ENCODE measurements around the gene CD2BP2.

The CD2BP2 gene

DNA sequence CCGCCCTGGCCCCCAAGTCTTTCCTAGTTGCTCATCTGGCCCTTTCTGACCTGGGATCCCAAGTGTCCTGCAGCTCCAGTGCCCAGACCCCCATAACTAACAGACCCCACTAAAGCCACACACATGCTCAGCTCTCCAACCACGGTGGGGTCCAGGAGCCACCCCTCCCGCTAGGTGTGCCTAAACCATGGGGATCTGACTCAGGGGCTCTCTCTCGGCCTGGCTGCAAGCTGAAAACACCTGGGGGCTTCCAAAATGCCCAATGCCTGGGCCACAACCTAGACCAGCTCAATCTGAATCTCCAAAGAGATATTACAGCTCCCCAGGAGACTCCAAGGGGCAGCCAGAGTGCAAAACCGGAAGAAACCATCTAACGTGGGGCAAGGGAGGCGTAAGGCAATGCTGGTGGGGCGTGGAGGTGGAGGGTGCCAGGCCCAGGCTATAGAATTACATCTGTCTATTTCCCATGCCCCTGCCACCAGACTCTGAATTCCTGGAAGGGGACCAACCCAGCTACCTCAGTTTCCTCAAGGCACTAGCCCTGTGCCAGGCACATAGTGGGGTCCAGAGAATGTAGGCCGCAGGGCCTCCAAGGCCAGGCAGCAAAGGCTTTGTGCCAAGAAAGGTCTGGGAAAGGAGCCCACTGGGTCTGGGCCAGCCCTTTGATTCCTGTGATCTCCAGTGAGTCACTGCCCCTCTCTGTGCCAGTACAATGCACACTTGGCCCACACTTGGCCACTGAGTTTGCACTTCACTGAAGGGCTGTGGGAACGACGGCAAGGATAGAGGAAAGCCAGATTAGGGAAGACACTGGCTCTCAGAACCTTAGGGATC is 3.3 kb downstream of the CD2BP2 start:
- peak; percentile 96 for DNase-seq (ENCODE audit: low read depth)
- in situ Hi-C loops (cut with HindIII; ENCODE audit: low sequenced_read_pairs), result no loop called here
- no peak overlapping the region for H3K4me3 ChIP-seq (ENCODE audit: low read depth, low read length)
- TF ChIP-seq, protein P1, sequence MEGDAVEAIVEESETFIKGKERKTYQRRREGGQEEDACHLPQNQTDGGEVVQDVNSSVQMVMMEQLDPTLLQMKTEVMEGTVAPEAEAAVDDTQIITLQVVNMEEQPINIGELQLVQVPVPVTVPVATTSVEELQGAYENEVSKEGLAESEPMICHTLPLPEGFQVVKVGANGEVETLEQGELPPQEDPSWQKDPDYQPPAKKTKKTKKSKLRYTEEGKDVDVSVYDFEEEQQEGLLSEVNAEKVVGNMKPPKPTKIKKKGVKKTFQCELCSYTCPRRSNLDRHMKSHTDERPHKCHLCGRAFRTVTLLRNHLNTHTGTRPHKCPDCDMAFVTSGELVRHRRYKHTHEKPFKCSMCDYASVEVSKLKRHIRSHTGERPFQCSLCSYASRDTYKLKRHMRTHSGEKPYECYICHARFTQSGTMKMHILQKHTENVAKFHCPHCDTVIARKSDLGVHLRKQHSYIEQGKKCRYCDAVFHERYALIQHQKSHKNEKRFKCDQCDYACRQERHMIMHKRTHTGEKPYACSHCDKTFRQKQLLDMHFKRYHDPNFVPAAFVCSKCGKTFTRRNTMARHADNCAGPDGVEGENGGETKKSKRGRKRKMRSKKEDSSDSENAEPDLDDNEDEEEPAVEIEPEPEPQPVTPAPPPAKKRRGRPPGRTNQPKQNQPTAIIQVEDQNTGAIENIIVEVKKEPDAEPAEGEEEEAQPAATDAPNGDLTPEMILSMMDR (IDR thresholded peaks at IDR 0.05; ENCODE audit: low read depth, low read length, missing control alignments), result no peak

DNA sequence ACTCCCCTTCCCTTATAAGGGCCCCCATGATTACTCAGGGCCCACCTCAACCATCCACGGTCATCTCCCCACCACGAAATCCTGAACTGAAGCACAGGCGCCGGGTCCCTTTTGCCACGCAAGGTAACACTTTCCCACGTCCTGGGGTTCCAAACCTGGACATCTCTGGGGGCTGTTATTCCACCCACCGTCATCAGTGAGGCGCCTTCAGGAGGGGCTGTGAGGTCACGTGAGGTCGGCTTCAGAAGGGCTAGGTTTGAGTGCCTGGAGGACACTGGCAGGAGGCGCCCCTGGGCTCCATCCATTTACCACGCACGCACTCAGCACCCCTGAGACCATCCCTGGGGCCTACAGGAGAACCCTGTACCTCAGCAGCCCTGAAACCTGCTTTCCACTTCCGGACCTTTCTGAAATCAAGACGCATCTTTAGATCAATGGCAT is 4.1 kb downstream of the CD2BP2 start:
- TF ChIP-seq, protein P1 (IDR thresholded peaks at IDR 0.05; ENCODE audit: low read depth, low read length, missing control alignments), result no peak

DNA sequence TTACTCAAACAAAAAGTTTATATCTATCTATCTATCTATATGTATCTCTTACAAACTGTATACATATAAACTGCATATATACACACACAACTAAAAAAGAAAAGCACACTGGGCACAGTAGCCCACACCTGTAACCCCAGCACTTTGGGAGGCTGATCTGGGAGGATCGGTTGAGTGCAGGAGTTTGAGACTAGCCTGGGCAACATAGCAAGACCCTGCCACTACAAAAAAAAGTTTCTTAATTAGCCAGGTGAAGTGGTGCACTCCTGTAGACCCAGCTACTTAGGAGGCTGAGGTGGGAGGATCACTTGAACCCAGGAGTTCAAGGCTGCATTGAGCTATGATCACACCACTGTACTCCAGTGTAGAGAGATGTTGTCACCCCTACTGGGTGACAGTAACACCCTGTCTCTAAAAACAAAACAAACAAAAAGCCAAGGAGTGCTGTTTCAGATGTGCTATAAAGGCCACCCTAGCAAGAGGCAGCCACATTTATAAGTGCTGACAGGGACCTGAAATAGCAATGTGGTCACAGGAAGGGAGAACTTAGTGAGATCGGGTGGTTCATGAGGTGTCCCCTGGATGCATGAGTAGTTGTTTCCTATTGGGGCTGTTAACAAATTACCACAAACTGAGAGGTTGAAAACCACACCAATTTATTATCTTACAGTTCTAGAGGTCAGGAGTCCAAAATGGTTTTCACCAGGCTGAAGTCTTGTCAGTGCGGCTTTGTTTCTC is 4.8 kb downstream of the CD2BP2 start:
- TF ChIP-seq, protein P1 (IDR thresholded peaks at IDR 0.05; ENCODE audit: low read depth, low read length, missing control alignments), result no peak
- H3K4me3 ChIP-seq (ENCODE audit: low read depth, low read length), result no peak overlapping the region
- in situ Hi-C loops (cut with HindIII; ENCODE audit: low sequenced_read_pairs), result no loop called here
- peak; percentile 41 for DNase-seq (ENCODE audit: low read depth)

More for the DNA sequence above, 4.1 kb downstream of the CD2BP2 start:
- no peak overlapping the region for H3K4me3 ChIP-seq (ENCODE audit: low read depth, low read length)
- in situ Hi-C loops (cut with HindIII; ENCODE audit: low sequenced_read_pairs), result no loop called here
- DNase-seq (ENCODE audit: low read depth), result no peak

DNA sequence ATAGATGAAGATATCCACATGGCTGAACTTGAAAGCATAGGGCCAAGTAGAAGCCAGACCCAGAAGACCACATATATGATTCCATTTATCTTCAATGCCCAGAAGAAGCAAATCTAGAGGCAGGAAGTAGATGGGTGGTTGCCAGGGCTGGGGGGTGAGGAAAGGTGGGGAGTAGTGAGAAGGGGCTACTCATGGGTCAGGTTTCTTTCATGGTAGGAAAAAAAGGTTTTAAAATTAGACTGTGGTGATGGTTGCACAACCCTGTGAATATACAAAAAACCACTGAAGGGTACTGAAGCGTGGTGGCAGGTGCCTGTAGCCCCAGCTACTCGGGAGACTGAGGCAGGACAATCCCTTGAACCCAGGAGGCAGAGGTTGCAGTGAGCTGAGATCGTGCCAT is 5.4 kb downstream of the CD2BP2 start:
- DNase-seq (ENCODE audit: low read depth), result no peak
- H3K4me3 ChIP-seq (ENCODE audit: low read depth, low read length), result no peak overlapping the region
- in situ Hi-C loops (cut with HindIII; ENCODE audit: low sequenced_read_pairs), result no loop called here
- TF ChIP-seq, protein P1 (IDR thresholded peaks at IDR 0.05; ENCODE audit: low read depth, low read length, missing control alignments), result no peak

DNA sequence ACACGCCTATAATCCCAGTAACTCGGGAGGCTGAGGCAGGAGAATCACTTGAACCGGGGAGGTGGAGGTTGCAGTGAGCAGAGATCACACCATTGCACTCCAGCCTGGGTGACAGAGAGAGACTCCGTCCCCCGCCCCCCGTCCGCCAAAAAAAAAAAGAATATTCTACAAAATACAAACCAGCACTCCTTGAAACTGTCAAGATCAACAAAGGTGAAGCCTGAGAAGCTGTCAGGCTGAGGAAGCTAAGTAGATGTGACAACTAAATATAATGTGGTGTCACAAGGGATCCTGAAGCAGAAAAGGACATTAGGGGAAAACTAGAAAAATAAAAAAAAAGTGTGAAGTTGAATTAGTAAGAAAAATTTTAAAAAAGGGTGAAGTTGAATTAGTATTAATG is 6.2 kb downstream of the CD2BP2 start:
- DNase-seq (ENCODE audit: low read depth), result no peak
- no peak overlapping the region for H3K4me3 ChIP-seq (ENCODE audit: low read depth, low read length)
- in situ Hi-C loops (cut with HindIII; ENCODE audit: low sequenced_read_pairs), result no loop called here
- TF ChIP-seq, protein P1 (IDR thresholded peaks at IDR 0.05; ENCODE audit: low read depth, low read length, missing control alignments), result no peak

DNA sequence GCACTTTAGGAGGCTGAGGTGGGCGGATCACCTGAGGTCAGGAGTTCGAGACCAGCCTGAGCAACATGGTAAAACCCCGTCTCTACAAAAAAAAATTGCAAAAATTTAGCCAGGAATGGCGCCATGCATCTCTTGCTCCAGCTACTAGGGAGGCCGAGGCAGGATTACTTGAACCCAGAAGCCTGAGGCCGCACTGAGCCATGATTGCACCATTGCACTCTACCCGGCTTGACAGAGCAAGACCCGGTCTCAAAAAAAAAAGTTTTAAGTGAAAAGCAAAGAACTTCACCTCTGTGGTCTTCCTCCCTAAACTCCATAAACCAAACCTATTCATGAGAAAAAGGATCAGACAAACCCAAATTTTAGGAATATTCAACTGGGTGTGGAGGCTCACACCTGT is 7.0 kb downstream of the CD2BP2 start:
- DNase-seq (ENCODE audit: low read depth), result no peak
- in situ Hi-C loops (cut with HindIII; ENCODE audit: low sequenced_read_pairs), result no loop called here
- TF ChIP-seq, protein P1 (IDR thresholded peaks at IDR 0.05; ENCODE audit: low read depth, low read length, missing control alignments), result no peak
- no peak overlapping the region for H3K4me3 ChIP-seq (ENCODE audit: low read depth, low read length)

All from astrocyte of the cerebellum (primary cell).